Kidney epithelial cell (primary cell): Measurements from ENCODE around the gene C3orf18. TPM values are rescaled to one million over a fixed set of nuclear protein-coding genes. Genes with fewer than 3 reads are reported as not detected.

Source experiments
- DNase-seq: peaks from one replicate; pipeline ENCODE4 v3.0.0-alpha.2; 2010; ENCODE audit warnings: low read depth
- H3K27me3 ChIP-seq: 2 replicates; pipeline ENCODE4 v1.6.0; 2011; ENCODE audit warnings: low read length; ENCODE audit not compliant: control insufficient read depth, insufficient read depth
- H3K36me3 ChIP-seq: 2 replicates; pipeline ENCODE4 v1.5.1; 2011; ENCODE audit warnings: low read length; ENCODE audit not compliant: control insufficient read depth, insufficient read depth
- H3K4me3 ChIP-seq: 2 replicates; pipeline ENCODE4 v1.5.1; 2011; ENCODE audit warnings: low read depth, mild to moderate bottlenecking, control low read depth, low read length
- CTCF ChIP-seq: IDR thresholded peaks from 2 replicates; pipeline ENCODE4 v1.5.1; 2011; ENCODE audit warnings: mild to moderate bottlenecking, moderate library complexity, low read length, control low read depth, inconsistent platforms; ENCODE audit not compliant: insufficient read depth, poor library complexity, severe bottlenecking
- total RNA-seq: library from RNA; depleted of rRNA; stranded (reverse); fragments of >200 nt; gene quantifications from 2 replicates; pipeline ENCODE4 v1.2.3, GENCODE V29; 2015

The C3orf18 gene
- total RNA-seq, 1 donor from 2014 or later, result 5.9 TPM

- Histone ChIP-seq H3K36me3 (no peaks in the 10 kb centered on the region), H3K27me3 (peaks cover 49% of the 10 kb centered on the region), H3K4me3 (no peak overlapping the region)
- no peak for DNase-seq
- no peak for TF ChIP-seq CTCF
Measured at GRCh38 chr3:50530001-50530970, 37.3 kb downstream of the C3orf18 start.

DNA sequence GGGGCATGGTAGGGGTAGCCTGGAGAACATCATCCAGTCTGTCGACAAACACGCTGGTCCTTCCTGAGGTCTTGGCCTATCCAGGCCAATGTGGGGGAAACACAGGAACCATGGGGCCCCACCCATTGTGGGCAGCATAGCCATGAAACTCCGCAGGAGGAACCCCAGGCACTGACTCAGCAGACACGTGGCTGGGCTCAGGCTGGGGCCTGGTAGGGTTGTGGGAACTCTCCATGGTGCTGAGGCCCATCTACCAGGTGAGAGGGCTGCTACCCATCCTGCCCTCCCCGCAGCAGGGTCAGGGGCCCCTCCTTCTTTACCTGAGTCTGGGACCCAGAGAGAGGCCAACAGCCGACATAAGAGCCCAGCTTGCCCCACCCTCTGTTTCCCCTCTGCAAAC lies 41.6 kb downstream of the C3orf18 start:
- DNase-seq, result no peak
- Histone ChIP-seq H3K27me3 (peaks cover 50% of the 10 kb centered on the region), H3K36me3 (no peaks in the 10 kb centered on the region), H3K4me3 (no peak overlapping the region)
- TF ChIP-seq CTCF, result no peak

GRCh38 chr3:50525191-50525910 lies 42.2 kb downstream of the C3orf18 start:
- Histone ChIP-seq H3K4me3 (no peak overlapping the region), H3K36me3 (no peaks in the 10 kb centered on the region)
- TF ChIP-seq CTCF, result no peak

GRCh38 chr3:50524746-50525145 lies 42.8 kb downstream of the C3orf18 start:
- H3K27me3 ChIP-seq, result peaks cover 40% of the 10 kb centered on the region
- H3K36me3 ChIP-seq, result no peaks in the 10 kb centered on the region
- no peak overlapping the region for H3K4me3 ChIP-seq
- no peak for DNase-seq
- no peak for TF ChIP-seq CTCF

More at GRCh38 chr3:50525191-50525910, 42.2 kb downstream of the C3orf18 start:
- peaks cover 46% of the 10 kb centered on the region for H3K27me3 ChIP-seq
- DNase-seq, result no peak

DNA sequence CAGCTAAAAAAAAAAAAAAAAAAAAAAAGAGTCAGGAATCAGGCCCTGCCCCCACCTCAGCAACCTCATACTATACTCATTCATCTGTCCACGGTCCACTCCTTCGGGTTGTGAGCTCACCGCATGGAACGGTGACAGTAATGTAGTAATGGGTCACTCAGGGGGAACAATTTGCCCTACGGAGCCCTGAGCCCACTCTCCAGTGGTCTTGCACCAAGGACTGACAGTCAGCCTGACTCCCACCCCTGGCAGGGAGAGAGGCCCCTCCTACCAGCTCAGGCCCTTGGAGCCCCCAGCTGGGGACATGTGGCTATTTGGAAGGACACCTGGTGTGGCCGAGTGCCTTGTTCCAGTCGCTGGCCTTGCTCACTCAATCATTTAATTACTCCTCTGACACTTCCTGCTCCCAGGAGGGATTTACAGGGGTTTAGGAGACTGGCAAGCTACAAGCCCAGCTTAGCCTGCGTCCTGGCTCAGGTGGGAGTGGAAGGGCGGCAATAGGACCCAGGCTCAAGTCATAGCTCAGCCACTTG lies 44.2 kb downstream of the C3orf18 start:
- DNase-seq, result no peak
- TF ChIP-seq CTCF, result no peak
- no peak overlapping the region for H3K4me3 ChIP-seq
- H3K36me3 ChIP-seq, result no peaks in the 10 kb centered on the region
- peaks cover 32% of the 10 kb centered on the region for H3K27me3 ChIP-seq
